ENCODE results near the gene CEBPE. TPM values are rescaled to one million over a fixed set of nuclear protein-coding genes. Genes with fewer than 3 reads are reported as not detected.
A peak's percentile ranks its signal among the peaks of the same experiment; 100 is the strongest.

The CEBPE gene
- total RNA-seq, 1 donor from 2014 or later, result 0.20 TPM

DNA sequence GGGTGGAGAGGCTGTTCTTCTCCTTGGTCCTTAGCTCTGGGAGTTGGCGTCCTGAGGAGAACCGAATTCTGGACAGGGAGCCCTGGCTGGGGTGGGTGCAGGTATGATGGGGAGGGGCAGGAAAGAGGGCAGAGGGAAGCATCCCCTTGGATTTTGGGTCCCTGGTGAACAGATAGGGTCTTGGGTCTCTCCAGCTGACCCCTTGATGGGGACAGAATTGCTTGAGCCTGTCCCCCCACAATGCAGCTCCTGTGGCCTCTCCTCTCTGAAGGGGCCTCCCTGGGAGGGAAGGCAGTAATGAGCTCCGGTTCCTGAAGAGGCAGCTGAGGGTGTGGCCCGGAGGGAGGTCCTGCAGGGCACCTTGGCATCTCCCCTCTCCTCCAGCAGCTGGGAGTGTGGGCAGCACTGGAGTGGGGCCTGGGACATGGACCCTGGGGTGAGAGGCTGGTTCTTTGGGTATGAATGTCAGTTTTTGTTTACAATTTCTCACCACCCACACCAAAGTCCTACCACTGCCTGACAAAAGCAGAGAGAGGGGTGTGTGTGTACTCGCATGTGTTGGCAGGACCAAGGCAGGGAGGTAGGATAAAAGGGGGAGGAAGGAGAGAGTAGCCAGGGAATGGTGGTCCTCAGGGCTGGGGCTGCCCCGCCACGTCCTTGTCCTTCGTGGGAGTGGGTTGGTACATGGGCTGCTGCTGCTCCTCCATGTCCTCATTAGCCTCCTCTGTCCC lies 7.7 kb upstream of the CEBPE start:
- Mint-ChIP-seq H3K27ac (no peak overlapping the region), H3K9me3 (no peaks in the 10 kb centered on the region), H3K27me3 (no peaks in the 10 kb centered on the region), H3K4me3 (no peak overlapping the region), H3K36me3 (ENCODE audit: low read depth) (no peaks in the 10 kb centered on the region), H3K4me1 (peaks cover 21% of the 10 kb centered on the region)
- DNase-seq (no peak), ATAC-seq (ENCODE audit: low read depth) (no peak)
- ChIA-PET CTCF (no interaction called here), POLR2A (no interaction called here)
- intact Hi-C loops (cut with micrococcal nuclease), result loop anchor here (10.0 kb wide), 1 partner anchor 338 kb away; the partner anchor contains the start of gene NGDN
- TF ChIP-seq, protein P1, sequence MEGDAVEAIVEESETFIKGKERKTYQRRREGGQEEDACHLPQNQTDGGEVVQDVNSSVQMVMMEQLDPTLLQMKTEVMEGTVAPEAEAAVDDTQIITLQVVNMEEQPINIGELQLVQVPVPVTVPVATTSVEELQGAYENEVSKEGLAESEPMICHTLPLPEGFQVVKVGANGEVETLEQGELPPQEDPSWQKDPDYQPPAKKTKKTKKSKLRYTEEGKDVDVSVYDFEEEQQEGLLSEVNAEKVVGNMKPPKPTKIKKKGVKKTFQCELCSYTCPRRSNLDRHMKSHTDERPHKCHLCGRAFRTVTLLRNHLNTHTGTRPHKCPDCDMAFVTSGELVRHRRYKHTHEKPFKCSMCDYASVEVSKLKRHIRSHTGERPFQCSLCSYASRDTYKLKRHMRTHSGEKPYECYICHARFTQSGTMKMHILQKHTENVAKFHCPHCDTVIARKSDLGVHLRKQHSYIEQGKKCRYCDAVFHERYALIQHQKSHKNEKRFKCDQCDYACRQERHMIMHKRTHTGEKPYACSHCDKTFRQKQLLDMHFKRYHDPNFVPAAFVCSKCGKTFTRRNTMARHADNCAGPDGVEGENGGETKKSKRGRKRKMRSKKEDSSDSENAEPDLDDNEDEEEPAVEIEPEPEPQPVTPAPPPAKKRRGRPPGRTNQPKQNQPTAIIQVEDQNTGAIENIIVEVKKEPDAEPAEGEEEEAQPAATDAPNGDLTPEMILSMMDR (IDR thresholded peaks at IDR 0.05), result no peak

DNA sequence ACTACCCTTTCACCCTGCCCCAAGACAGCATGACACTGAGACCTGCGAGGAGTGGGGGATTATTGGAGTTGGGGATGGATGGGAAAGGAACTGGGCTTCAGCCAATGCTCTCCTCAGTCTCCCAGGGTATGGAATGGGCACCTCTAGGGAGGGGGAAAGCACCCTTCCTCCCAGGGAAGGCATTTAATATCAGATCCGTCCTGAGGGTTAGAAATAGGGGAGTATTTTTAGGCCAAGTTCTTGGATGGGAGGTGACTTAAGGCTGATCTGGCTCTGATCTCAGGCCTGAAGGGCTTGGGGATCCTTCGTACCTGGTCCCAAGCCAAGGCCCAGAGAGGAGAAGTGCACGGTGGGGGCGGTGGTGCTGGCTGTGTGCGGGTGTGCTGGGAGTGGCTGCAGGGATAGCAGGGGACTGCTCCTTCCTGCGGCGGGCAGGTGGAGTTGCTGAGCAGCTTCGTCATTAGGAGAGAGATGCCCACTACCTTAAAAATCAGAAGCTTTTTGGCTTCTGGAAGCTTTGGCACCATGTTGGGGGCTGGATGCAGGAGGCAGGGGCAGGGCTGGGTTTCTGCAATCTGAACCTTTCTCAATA lies 7.0 kb upstream of the CEBPE start:
- CTCF ChIA-PET, result no interaction called here
- Mint-ChIP-seq H3K4me1 (peaks cover 26% of the 10 kb centered on the region), H3K4me3 (no peak overlapping the region), H3K27me3 (no peaks in the 10 kb centered on the region), H3K36me3 (ENCODE audit: low read depth) (no peaks in the 10 kb centered on the region), H3K9me3 (no peaks in the 10 kb centered on the region), H3K27ac (no peak overlapping the region)
- POLR2A ChIA-PET, result no interaction called here
- TF ChIP-seq, protein P1 (IDR thresholded peaks at IDR 0.05), result no peak
- DNase-seq (no peak), ATAC-seq (ENCODE audit: low read depth) (no peak)
- intact Hi-C loops (cut with micrococcal nuclease), result loop anchor here (10.0 kb wide), 1 partner anchor 339 kb away; the partner anchor contains the start of gene NGDN

DNA sequence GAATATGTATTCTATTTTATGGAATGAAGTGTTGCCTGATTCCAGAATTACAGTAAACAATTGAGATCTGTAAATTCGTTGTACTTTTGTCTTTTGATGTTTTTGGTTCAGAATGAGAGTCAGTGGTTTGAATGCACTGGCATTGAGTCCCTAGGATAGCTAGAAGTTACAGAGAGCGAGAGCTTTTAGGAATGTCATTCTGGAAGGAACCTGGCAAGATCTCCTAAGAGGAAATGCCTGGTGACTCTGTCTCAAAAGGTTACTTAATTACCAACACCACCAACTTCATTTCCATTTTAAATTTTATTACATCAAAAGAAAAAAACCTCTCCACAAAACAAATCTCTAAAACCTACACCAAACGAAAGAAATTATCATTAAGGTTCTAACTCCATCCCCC lies 6.0 kb upstream of the CEBPE start:
- H3K27ac Mint-ChIP-seq, result no peak overlapping the region
- ATAC-seq (ENCODE audit: low read depth) (no peak), DNase-seq (no peak)
- H3K36me3 Mint-ChIP-seq (ENCODE audit: low read depth), result no peaks in the 10 kb centered on the region
- peaks cover 34% of the 10 kb centered on the region for H3K4me1 Mint-ChIP-seq
- POLR2A ChIA-PET, result no interaction called here
- no peak overlapping the region for H3K4me3 Mint-ChIP-seq
- H3K27me3 Mint-ChIP-seq, result no peaks in the 10 kb centered on the region
- TF ChIP-seq, protein P1 (IDR thresholded peaks at IDR 0.05), result no peak
- H3K9me3 Mint-ChIP-seq, result no peaks in the 10 kb centered on the region
- intact Hi-C loops (cut with micrococcal nuclease), result loop anchor here (10.0 kb wide), 1 partner anchor 340 kb away; the partner anchor contains the start of gene NGDN
- CTCF ChIA-PET, result no interaction called here

DNA sequence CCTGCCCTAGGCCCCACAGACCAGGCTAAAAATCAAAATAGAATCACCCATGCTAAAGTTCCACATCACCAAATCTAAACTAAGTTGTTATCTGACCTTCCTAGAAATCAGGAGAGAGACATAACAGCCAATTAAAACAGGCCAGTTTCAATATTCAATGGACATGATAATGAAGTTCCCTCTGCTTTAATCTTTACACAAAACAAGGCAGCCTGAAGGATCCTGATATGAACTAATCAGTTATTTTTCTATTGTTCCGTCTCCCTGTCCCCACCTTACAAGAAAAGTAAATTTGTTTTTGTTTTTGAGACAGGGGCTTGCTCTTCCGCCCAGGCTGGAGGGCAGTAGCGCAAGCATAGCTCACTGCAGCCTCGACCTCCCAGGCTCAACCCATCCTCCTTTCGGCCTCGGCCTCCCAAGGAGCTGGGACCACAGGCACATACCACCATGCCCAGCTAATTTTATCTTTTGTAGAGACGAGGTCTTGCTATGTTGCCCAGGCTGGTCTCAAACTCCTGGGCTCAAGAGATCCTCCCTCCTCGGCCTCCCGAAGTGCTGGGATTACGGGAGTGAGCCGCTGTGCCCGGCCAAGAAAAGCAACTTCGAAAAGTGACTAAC lies 5.4 kb upstream of the CEBPE start:
- Mint-ChIP-seq H3K9me3 (no peaks in the 10 kb centered on the region), H3K36me3 (ENCODE audit: low read depth) (no peaks in the 10 kb centered on the region), H3K27ac (peak overlapping the region; percentile 5), H3K4me1 (peaks cover 40% of the 10 kb centered on the region), H3K27me3 (no peaks in the 10 kb centered on the region), H3K4me3 (no peak overlapping the region)
- ATAC-seq (ENCODE audit: low read depth), result no peak
- ChIA-PET POLR2A (no interaction called here), CTCF (interaction anchor here (5.2 kb wide), 1 partner anchor 62 kb away, joined by 162 read pairs; the partner anchor contains the start of gene SLC7A8)
- TF ChIP-seq, protein P1 (IDR thresholded peaks at IDR 0.05), result no peak
- intact Hi-C loops (cut with micrococcal nuclease), result loop anchor here (5.0 to 10.0 kb wide), 2 partner anchors 340 to 433 kb away; partner anchors contain the start of genes NGDN and THTPA
- no peak for DNase-seq

DNA sequence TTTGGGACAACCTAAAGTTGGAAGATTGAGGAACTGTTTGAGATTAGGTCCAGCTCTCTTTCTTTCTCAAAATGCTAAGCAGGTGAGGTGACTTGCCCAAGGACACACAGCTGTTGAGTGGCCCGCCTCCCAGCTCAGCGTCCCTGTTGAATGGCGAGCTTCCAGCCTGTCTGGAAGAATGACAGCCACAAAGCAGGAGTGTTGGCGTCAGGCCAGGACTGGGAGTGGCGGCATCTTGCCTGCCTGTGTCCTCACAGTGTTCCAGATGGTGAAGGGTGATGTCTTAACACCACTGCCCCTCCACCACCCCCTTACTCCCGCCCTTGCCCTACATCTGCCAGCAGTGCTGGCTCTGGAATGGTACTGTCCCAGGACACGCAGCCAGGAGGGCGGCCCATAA lies 4.4 kb upstream of the CEBPE start:
- POLR2A ChIA-PET, result interaction anchor here (0.6 to 5.6 kb wide), 2 partner anchors 28 to 37 kb away, joined by 6 to 50 read pairs; partner anchors contain the start of genes ACIN1 and C14orf119
- no peak for DNase-seq
- no peak overlapping the region for H3K4me3 Mint-ChIP-seq
- no peaks in the 10 kb centered on the region for H3K27me3 Mint-ChIP-seq
- intact Hi-C loops (cut with micrococcal nuclease), result loop anchor here (5.0 to 10.0 kb wide), 2 partner anchors 341 to 434 kb away; partner anchors contain the start of genes NGDN and THTPA
- peaks cover 44% of the 10 kb centered on the region for H3K4me1 Mint-ChIP-seq
- no peaks in the 10 kb centered on the region for H3K36me3 Mint-ChIP-seq (ENCODE audit: low read depth)
- peak overlapping the region; percentile 72 for H3K27ac Mint-ChIP-seq
- ATAC-seq (ENCODE audit: low read depth), result no peak
- TF ChIP-seq, protein P1 (IDR thresholded peaks at IDR 0.05), result no peak
- CTCF ChIA-PET, result interaction anchor here (5.2 kb wide), 1 partner anchor 63 kb away, joined by 162 read pairs; the partner anchor contains the start of gene SLC7A8
- no peaks in the 10 kb centered on the region for H3K9me3 Mint-ChIP-seq

All from activated B cell treated with CpG ODN at 0.5 μM for 24 hours (primary cell).